NK-92 treated with Interleukin-12 subunit alpha and Interleukin-12 subunit beta, amount 100 ng/mL, for 24 hours (cell line): ENCODE data around the gene SFXN2.
"Not testable (repeated sequence)": the region's sequence is repeated elsewhere in the genome, so short reads cannot be mapped to it uniquely, and the experiment has no call there.

Source experiments
- DNase-seq: peaks from one replicate; lab custom pipeline; 2025; lab: John Stamatoyannopoulos, UW

SFXN2 gene

GRCh38 chr10:102720337-102720736 is 5.9 kb downstream of the SFXN2 start:
- DNase-seq, result no peak

- no peak for DNase-seq
Observed at GRCh38 chr10:102720775-102721301, 6.4 kb downstream of the SFXN2 start.

- no peak for DNase-seq
Observed at GRCh38 chr10:102721954-102722353, 7.5 kb downstream of the SFXN2 start.

GRCh38 chr10:102723989-102724388 is 9.6 kb downstream of the SFXN2 start:
- DNase-seq, result no peak

- no peak for DNase-seq
Observed at GRCh38 chr10:102726274-102726673, 11.8 kb downstream of the SFXN2 start.

- DNase-seq, result no peak
Observed at GRCh38 chr10:102727037-102727818, 12.8 kb downstream of the SFXN2 start.

- peak; percentile 13 for DNase-seq
Observed at GRCh38 chr10:102729029-102730026, 14.9 kb downstream of the SFXN2 start.

GRCh38 chr10:102731222-102731800 is 16.9 kb downstream of the SFXN2 start:
- DNase-seq, result no peak

- no peak for DNase-seq
Observed at GRCh38 chr10:102732661-102733060, 18.2 kb downstream of the SFXN2 start.

GRCh38 chr10:102735065-102735562 is 20.7 kb downstream of the SFXN2 start:
- no peak for DNase-seq

- DNase-seq, result no peak
Observed at GRCh38 chr10:102738692-102739121, 24.3 kb downstream of the SFXN2 start.

GRCh38 chr10:102740229-102740628 is 25.8 kb downstream of the SFXN2 start:
- DNase-seq, result no peak

GRCh38 chr10:102741726-102742237 is 27.3 kb downstream of the SFXN2 start:
- no peak for DNase-seq

- not testable (repeated sequence) for DNase-seq
Observed at GRCh38 chr10:102742313-102742712, 27.9 kb downstream of the SFXN2 start.

- DNase-seq, result no peak
Observed at GRCh38 chr10:102743078-102743587, 28.7 kb downstream of the SFXN2 start.

GRCh38 chr10:102743588-102744373 is 29.3 kb downstream of the SFXN2 start, which contains the start of gene WBP1L:
TSS of gene WBP1L (plus strand) at chr10:102743948. CDS start at chr10:102744054, 106 bp downstream.
- DNase-seq, result peak; percentile 92

GRCh38 chr10:102744374-102745051 is 30.1 kb downstream of the SFXN2 start:
- no peak for DNase-seq

- DNase-seq, result no peak
Observed at GRCh38 chr10:102745157-102745556, 30.7 kb downstream of the SFXN2 start.

- no peak for DNase-seq
Observed at GRCh38 chr10:102752266-102752930, 38.0 kb downstream of the SFXN2 start.
